Activated CD8-positive, alpha-beta memory T cell treated with anti-CD3 and anti-CD28 coated beads for 24 hours (primary cell): ENCODE data around the gene TNN.

ENCODE experiments used
- DNase-seq: peaks from one replicate; pipeline ENCODE4 v3.0.0-alpha.2; 2020

The TNN gene

DNA sequence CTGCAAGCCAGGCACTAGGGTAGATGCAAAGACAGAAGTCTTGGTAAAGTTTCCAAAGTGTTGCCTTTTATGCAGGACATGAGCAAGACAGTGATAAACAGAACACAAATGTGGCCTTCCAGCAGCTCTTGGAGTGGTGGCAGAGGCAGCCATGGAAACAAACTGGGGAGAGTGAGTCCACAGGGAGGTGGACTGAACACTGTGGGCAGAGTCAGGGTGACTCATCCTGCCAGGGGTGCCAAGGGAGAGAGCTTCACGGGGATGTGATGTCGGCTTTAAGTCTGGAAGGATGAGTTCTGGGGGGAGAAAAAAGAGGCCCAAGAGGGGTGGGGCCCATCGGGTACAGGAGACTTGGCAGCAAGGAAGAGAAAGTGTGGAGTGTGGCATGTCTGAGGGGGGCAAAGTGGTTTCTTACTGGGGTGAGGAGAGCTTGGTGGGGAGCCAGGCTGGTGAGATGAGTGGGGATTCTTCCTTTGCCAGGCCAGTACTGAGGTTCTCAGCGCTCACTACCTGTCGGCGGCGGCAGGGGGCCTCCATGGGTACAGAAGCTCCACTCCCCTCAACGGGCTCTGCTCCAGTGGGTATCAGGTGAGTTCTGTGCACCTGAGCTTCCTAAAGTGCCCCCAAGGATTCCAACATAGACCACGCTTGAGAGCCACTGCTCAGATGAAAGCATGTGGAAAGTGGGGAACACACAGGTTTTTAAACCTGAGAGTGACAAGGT, 83.1 kb downstream of the TNN start:
- no peak for DNase-seq

DNA sequence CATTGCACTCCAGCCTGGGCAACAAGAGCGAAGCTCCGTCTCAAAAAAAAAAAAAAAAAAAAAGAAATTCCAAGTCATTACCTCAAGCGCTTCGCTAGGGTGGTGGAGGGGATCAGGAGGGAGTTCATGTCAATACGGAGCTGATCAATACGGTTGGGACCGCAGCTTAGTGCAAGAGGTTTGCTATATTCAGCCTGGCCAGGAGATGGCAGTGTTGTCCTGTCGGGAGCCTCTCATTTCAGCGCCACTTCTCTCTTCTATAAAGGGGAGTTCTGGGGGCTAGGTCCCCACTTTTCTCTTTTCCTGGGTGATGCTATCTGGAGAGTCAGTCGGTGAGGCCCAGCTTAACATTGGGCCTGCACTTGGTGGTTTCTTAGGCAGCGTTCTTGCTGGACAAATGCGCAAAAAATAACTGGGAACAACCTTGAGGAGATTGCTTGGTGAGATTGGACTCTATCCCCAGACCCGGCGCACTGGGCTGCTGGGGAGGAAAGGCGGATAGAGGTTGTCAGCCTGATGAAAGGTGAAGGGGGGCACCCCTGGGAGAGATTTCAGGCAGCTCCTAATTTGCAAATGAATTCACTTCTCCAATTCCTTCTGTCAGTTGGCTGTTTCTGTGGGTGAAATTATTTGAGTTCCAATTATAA, 84.5 kb downstream of the TNN start:
- DNase-seq, result peak; percentile 88

DNA sequence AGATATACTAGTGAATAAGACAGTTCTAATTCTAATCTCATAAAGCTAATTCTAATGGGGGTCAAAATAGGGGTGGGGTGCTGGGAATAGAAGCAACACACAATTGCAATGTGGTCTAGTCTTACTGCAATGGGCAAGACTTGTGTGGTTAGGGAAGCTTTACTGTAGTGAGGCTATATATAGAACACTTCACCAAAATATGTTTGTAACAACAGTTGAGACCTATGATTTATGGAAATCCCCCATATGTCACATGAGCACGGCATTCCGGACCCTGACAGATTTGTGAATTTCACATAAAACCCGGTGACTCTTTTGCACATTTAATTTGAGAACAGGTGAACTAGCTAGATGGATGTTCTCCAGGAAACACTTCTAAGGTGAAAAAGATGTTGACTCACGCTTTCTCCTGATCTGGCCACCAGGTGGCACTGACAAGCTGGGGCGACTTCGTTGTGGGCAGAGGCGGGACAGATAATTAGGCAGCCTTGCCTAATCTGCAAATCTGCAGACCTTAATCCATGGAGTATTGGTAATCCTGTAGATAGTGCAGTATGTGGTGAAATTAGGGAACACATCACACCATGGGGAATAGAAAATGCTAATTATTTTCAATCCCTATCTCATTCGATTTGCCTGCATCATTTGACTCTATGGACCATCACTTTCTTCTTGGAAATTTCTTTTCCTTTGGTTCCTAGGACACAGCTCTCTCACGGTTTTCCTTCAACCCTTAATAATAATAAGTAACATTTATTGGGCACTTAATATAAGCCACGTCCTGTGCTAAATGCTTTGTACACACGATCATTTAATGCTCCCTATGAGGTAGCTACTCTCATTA, 87.2 kb downstream of the TNN start:
- peak; percentile 90 for DNase-seq

DNA sequence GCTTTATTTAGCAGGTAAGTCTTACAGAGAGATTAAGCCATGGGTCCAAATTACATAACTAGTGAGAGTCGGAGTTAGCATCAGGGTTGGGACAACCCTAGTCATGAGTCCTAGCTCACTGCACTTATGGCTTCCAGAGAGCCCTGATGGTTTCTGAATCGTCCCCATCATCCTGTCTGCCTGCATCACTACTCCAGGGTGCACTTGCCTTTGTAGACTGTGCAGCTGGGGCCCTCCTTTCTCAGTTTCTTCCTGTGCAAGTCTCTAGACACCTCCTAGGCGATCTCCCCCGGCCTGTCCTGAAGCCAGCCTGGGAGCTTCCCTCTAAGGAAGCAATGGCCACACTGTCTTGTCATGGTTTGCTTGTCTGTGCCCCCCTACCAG, 87.8 kb downstream of the TNN start:
- DNase-seq, result no peak

DNA sequence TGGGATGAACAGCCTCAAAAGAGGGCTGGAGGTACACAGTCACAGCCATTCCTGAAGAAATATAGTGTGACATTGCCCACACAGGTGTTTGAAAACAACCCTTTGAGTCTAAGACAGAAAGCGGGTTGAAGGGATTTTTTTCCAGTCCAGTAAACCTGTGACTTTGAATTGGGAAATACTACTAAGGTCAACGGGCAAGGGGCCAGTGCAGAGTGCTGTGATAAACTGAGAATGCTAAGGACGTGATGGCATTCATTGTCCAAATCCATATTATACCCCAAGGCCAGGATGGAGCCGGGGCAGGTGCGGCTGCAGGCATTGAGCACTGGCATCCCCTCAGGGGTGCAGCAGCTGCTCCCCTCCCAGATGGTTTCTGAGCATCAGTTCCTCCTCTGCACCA, 88.3 kb downstream of the TNN start:
- no peak for DNase-seq

DNA sequence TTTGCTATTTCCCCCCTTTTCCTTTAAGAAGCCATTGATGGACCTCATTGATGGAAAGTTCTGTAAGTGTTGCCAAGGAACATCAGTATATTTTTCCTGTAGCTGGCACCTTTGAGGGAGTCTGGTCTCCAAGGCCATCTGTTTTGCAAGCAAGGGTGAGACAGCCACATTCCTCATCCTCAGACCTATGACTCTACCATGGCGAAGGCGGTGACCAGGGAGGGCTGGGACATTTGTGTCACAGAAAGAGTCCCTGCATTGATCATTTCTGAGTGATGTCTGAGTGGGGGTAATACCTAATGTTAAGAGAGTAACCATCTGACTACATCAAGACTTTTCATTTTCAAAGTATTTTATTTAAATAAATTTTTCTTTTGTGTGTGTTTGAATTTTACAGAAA, 89.6 kb downstream of the TNN start:
- DNase-seq, result no peak

DNA sequence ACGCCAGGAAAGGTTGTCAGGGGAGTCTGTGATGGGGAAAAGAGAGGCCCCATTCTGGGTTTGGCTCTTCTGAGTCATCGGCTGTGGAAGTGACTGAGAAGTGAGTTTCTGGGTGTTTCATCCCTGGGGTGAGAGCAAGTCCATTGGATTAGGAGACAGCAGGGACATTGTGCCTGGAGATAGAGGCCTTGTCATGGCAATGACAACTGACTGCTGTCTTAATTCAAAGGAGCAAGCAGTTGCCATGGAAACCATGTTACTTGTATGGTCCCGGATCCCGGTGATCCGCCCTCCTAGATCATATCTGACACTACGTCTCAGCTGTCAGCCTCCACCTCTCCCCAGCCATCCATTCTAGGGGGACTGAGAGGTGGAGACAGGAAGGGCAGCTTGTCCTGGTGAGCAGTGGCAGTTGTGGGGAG, 90.5 kb downstream of the TNN start:
- no peak for DNase-seq

DNA sequence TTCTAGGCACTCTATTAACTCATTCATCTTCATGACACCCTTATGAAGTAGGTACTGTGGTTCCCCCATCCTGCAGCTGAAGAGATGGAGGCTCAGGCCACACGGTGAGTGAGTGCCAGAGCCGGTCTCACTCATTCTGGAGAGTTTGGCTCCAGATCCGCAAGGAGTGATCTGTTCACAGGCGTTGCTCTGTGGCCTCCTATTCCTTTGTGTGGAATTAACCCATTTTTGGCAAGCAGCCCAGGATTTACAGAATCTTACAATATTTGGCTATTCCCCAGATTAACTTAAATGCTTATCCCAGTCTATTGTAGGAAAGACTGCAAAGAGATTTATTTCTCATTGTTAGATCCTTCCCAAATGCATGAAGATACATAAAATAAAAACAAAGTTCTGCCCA, 95.3 kb downstream of the TNN start:
- no peak for DNase-seq

DNA sequence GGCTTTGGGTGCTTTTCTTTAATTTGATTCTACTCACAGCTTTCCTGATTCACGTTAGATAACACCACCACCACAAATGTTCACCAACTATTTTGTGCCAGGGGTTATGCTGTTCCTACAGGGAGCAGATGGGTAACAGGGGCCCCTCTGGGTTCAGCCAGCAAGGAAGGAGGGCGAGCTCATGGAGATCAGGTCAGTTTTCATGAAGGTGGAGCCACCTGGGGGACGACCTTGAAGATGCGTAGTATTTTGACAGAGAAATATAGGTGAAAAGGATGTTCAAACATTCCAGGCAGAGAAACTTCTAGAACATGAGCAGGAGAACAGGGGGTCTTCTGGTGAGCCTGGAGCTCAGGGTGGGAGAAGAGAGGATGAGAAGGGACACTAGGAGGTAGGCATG, 96.1 kb downstream of the TNN start:
- no peak for DNase-seq

DNA sequence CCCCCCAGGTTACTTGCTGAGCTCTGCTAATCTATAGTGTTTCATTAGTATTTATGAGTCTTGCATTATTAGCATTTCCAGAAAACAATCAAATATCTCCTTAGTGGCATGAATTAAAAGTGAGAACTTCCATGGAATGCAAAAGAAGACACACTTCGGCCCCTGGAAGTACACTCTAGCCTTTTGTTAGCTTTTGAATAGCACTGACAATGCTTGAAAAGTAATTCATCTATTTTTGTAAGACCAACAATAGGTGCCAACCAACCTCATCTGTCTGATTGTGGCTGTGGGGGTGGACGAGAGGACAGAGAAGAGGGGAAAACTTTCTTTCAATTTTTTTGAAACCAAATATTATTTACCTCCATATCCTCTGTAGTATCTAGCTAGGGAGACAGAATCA, 97.1 kb downstream of the TNN start:
- no peak for DNase-seq

DNA sequence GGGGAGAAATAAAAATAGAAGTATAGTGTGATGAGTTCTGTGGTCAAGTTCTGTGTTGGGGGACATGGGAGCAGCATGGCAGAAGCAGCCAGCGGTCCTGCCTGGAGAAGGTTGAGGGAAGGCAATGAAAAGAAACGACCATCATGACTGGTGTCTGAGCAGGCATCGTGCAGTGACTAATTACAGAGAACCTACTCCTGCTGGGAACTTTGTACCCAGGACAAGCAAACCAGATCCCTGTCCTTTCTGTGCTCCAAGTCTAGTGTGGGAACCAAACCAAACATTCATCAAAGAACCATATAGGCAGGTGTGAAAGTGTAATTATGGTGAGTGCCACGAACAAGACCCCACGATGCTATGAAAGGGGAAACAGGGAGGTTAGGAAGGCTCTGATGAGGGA, 99.1 kb downstream of the TNN start:
- DNase-seq, result no peak

DNA sequence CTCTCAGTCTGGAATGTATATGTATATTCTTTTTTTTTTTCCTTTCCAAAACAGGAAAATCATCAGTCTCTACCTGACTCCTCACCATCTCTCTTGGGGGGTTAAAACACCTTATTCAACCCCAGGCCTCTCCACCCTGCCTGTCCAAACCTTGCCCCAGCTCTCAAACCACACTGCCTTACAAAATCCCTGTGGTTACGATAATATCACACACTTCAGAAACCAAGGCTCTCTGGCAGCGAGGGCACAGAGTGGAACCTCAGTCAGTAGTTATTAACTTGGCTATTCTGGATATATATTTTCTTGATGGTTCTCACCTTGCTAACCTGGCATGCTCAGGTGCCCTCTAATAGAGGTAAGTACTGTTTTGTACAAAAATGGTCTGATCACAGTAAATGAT, 100.2 kb downstream of the TNN start:
- no peak for DNase-seq

DNA sequence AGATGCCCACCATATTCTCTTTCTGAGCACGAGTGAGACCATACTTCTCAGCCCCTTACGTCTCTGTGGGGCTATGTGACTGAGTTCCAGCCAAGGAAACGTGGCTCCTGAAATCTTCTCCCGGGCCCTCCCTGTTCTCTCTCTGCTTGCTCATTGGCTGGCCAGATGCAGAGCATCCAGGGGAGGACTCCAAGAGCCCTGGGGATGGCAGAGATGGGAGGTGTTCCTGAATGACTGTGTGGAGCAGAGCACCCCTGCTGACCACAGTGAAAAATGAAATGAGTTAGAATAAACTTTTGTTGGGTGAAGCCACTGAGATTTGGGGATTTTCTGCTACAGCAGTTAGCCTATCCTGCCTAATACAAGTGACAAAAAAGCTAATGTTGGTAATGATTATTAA, 101.1 kb downstream of the TNN start:
- DNase-seq, result no peak

DNA sequence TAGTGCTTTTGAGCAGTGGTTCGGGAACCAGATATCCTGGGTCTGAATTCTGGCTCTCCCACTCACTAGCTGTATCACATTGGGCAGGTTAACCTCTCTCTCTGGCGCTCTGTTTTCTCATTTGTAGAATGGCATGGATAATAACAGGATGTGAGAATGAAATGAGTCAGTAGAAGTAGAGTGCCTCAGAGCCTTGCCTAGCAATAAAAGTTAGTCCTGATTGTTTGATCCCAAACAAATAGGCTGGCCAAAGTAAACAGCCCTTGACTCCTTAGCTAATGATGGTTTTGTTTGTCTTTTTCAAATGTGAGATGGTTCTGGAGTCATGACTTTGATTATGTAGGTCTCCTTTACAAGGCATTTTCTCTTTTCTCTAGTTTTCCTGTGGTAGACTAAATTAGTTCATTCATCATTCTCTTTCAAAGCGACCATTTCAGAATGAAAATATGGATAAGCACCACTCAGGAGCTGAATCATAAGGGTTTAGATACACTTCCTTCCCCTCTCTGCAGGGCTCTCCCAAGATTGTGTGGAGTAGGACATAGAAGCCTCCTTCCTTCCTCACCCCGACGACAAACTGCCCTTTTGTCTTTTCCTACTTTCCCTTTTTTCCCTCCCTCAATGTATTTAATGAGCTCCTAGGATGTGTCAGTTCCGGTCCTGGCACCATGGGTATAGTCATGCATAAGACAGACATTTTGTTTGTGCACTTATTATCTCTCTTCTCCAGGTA, 101.8 kb downstream of the TNN start:
- DNase-seq, result no peak

DNA sequence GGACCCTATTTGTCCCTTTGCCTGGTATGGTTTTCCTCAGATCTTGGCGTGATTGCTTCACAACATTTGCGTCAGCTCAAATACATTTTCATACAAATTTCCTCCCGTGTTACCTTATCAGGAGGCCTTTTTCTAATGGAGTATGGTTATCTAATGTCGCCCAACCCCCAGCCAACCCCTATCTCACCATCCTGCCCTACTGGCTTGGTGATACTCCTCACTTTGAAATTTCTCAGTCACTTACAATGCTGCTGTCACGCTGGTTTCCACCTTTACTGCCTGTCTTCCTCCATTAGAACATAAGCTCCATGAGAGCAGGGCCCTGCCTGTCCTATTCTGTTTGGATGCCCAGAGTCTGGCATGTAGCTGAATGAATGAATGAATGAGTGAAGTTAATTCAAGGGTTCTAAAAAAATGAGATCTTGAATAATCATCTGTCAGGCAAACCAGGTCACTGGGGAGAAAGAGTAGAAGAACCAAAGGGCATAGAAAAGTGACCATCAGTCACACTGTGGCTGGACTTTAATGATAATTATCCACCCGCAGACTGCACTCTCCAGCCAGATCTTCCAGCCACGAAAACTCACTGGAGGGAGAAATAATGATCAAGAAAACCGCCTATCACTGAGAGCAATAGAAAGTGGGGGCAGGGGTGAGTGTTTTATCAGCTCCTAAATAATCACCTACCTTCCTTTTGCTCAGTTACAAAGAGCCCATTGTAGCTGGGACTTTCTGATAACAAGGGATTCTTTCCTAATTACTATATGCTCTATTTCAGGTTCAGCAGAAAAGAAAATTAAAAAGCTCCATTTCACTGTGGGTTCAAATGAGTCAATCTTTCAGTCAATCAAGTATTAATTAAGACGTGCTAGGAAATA, 103.6 kb downstream of the TNN start:
- no peak for DNase-seq

DNA sequence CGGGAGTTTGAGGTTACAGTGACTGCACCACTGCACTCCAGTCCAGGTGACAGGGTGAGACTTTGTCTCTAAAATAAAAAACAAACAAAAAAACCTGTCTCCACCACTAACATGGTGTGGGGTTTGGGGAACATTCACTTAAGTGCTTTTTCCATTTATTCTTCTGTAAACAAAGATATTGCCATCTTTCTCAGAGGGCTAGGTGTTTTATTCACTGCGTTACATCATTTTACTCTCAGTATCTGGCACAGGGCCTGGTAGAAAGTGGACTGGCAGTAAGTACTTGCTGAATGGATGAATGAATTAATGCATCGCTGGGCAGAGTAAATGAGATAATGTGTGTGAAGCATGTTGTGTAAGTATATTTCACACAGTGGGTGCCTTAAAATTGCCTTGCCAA, 104.9 kb downstream of the TNN start:
- DNase-seq, result no peak

DNA sequence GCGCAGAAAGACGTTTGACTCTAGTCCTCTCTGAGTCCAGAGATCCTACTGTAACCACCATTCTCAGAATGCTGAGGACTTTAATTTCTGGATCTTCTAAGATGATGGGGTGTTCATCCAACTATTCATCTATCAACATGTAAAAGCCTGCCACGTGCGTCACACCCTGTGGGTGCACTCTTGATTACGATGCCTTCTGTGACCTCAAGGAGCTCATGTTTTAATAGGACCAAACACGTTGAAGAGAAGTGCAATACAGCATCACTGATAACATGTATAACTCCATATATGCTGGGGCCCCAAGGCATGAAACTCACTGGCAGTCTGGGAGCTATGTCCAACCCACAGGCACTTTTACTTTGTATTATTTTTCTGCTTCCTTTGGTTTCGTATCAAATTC, 105.9 kb downstream of the TNN start:
- DNase-seq, result no peak

DNA sequence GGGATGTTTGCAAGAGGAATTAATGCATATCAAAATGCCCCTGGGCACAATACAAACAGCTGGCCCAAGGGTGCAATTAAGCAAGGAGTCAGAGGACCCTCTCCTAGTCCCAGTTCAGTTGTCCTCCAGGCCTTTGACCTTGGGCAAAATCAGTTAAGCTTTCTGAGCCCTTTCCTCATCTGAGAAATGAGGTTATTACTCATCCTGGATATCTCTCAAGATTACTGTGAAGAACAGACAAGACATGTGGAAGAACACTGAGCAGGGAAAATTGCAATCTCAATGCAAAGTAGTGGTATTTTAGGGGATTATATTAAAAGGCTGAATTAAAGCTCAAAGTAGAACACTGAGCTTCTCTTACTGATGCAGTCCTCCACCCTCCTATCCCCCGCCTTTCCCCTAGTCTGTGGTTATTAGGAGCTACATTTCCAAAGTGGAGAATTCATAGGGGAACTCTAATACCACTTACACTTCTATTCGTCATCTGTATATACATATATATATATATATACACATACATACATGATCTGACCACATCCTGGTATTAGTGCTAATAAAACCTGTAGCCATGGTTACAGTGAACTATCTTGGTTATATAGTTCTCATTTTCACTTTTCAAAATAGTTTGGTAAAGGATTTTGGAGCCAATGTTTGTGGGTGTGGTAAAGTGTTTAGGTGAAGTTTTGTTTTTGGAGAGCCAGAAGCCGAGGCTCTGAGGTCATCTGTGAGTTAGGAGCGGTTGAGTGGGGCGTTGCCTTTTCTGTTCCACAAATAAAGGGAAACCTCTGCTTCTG, 106.9 kb downstream of the TNN start:
- DNase-seq, result no peak

DNA sequence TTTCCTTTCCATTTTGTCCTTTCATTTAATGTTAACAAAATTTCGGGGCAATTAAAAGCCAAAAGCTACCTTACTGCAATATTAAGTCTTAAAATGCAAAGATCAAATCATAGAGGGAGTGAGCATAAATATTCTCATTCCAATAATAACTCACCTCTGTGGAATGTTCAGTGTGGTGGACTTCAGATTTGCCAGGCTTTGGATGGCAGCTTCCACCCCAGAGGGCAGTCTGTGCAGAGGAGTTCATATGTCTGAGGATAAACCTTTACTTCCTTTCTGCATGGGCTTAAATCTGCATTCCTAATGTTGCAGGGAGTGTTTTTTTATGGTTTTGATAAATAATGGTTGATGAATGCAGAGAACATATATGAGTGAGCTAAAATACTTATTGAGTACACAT, 108.6 kb downstream of the TNN start:
- DNase-seq, result no peak

DNA sequence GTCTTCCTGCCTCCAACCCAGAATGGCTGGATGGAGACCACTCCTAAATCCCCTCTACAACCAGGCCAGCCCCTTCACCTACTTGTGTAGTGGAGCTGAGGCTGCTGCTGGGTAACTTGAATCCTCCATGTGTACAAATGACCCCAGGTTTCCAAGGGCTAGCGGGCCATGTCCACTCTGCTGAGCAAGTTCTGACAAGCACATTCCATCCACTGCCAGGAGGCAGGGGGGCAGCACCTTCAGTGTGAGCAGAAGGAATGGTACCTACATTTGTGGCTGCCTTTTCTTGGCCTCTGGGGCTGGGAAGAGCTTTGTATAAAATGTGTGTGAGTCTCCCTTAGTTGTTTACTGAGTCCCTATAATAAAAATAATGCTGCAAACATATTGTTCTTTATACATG, 110.4 kb downstream of the TNN start:
- no peak for DNase-seq

DNA sequence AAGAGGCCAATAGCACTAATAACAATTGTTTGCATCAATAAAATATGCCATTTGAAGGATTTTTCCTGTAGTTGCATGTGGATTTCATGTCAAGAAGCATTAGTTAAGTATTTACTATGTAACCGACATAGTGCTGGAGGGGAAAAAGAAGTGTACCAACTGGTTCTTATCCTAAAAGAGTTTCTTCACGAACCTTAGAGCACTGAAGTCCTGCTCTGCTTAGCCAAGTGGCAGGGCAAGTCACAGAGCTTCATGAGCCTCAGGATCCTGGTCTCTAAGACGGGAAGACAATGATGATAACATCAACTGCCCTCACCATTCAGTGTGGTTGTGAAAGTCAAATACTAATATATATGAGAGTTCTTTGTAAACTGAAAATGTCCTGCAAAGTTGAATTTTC, 110.8 kb downstream of the TNN start:
- no peak for DNase-seq
